ENCODE measurements around the gene HMG20B. TPM values are rescaled to one million over a fixed set of nuclear protein-coding genes. Genes with fewer than 3 reads are reported as not detected.

HMG20B gene
- polyA plus RNA-seq, 1 donor from 2014 or later = 22.6 TPM

DNA sequence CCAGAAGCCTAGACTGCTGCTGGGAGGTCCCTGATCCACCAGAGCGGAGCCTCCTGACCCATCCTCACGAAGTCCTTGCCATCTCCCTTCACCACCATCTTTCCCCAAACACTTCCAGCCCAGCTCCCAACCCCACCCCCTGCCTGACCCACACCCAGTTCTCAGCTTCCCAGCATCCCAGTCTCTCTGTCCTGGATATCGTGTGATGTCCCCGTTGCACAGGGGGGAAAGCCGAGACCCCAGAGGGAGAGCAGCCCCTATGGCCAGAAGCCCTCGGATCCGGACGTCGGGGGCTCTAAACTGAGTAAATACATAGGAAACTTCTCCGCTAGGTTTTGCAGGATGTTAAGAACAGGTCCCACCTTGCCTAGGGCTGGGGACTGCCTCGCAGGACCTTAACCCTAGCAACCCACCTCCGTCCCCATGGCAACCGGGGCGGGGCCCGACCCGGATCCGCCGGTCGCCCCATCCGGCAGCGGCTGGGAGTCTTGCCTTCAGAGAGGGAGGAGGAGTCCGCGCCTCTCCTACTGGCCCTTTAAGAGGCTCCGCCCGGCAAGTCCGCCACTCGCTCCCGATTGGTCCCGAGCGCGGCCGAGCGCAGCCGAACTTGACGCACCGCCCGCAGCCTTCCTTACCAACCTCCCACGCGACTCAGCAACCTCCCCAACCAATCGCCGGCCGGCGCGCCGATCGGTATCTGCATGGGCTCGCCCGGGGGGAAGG, 451 bp upstream of the HMG20B start:
- H3F3A ChIP-seq (ENCODE audit: insufficient read depth, low read length, poor library complexity, severe bottlenecking) = no peaks in the 10 kb centered on the region
- no peaks in the 10 kb centered on the region for H3K9me2 ChIP-seq (ENCODE audit: insufficient read depth, low read length)
- no peaks in the 10 kb centered on the region for H3K79me2 ChIP-seq (replicated peaks; ENCODE audit: insufficient read depth, low read length)
- no peak overlapping the region for H3K27ac ChIP-seq (ENCODE audit: low read length)
- no peaks in the 10 kb centered on the region for H3K27me3 ChIP-seq (ENCODE audit: insufficient read depth, low read depth, low read length)
- peak overlapping the region; percentile 10 for H3K4me2 ChIP-seq (ENCODE audit: low read length)
- no peaks in the 10 kb centered on the region for H3K9me3 ChIP-seq (ENCODE audit: low read length)
- H4K20me1 ChIP-seq (ENCODE audit: insufficient read depth) = no peaks in the 10 kb centered on the region
- H3K36me3 ChIP-seq (ENCODE audit: insufficient read depth, low read length) = no peaks in the 10 kb centered on the region
- peak overlapping the region; percentile 77 for H3K4me3 ChIP-seq (ENCODE audit: low read length)
- peak overlapping the region; percentile 41 for H2AFZ ChIP-seq (ENCODE audit: low read depth, low read length)
- TF ChIP-seq RAD21 (conservative IDR thresholded peaks at IDR 0.05) (no peak), TAF1 (IDR thresholded peaks at IDR 0.05; ENCODE audit: low read depth) (no peak), POLR2AphosphoS5 (IDR thresholded peaks at IDR 0.05) (no peak), EZH2 (IDR thresholded peaks at IDR 0.05; ENCODE audit: borderline replicate concordance, insufficient read depth, low read length, poor library complexity, severe bottlenecking) (no peak)
- TF ChIP-seq, protein P1, sequence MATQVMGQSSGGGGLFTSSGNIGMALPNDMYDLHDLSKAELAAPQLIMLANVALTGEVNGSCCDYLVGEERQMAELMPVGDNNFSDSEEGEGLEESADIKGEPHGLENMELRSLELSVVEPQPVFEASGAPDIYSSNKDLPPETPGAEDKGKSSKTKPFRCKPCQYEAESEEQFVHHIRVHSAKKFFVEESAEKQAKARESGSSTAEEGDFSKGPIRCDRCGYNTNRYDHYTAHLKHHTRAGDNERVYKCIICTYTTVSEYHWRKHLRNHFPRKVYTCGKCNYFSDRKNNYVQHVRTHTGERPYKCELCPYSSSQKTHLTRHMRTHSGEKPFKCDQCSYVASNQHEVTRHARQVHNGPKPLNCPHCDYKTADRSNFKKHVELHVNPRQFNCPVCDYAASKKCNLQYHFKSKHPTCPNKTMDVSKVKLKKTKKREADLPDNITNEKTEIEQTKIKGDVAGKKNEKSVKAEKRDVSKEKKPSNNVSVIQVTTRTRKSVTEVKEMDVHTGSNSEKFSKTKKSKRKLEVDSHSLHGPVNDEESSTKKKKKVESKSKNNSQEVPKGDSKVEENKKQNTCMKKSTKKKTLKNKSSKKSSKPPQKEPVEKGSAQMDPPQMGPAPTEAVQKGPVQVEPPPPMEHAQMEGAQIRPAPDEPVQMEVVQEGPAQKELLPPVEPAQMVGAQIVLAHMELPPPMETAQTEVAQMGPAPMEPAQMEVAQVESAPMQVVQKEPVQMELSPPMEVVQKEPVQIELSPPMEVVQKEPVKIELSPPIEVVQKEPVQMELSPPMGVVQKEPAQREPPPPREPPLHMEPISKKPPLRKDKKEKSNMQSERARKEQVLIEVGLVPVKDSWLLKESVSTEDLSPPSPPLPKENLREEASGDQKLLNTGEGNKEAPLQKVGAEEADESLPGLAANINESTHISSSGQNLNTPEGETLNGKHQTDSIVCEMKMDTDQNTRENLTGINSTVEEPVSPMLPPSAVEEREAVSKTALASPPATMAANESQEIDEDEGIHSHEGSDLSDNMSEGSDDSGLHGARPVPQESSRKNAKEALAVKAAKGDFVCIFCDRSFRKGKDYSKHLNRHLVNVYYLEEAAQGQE (IDR thresholded peaks at IDR 0.05; ENCODE audit: borderline replicate concordance) = no peak
- peak overlapping the region; percentile 45 for H3K9ac ChIP-seq (ENCODE audit: low read length)

- no peaks in the 10 kb centered on the region for H4K20me1 ChIP-seq (ENCODE audit: insufficient read depth)
- H3K79me2 ChIP-seq (replicated peaks; ENCODE audit: insufficient read depth, low read length) = no peaks in the 10 kb centered on the region
- no peaks in the 10 kb centered on the region for H3K9me3 ChIP-seq (ENCODE audit: low read length)
- H3K4me2 ChIP-seq (ENCODE audit: low read length) = no peak overlapping the region
- TF ChIP-seq RAD21 (conservative IDR thresholded peaks at IDR 0.05) = no peak
- TF ChIP-seq POLR2AphosphoS5 (IDR thresholded peaks at IDR 0.05) = no peak
- no peak for TF ChIP-seq EZH2 (IDR thresholded peaks at IDR 0.05; ENCODE audit: borderline replicate concordance, insufficient read depth, low read length, poor library complexity, severe bottlenecking)
- no peak for TF ChIP-seq SMC3 (conservative IDR thresholded peaks at IDR 0.05; ENCODE audit: poor library complexity)
- no peak for TF ChIP-seq CTCF (IDR thresholded peaks at IDR 0.05; ENCODE audit: poor library complexity, severe bottlenecking)
- TF ChIP-seq EP300 (conservative IDR thresholded peaks at IDR 0.05; ENCODE audit: poor library complexity, severe bottlenecking) = no peak
- peak; percentile 24 for TF ChIP-seq MXI1 (conservative IDR thresholded peaks at IDR 0.05; ENCODE audit: poor library complexity, severe bottlenecking)
- TF ChIP-seq TAF1 (IDR thresholded peaks at IDR 0.05; ENCODE audit: low read depth) = no peak
- H3K9me2 ChIP-seq (ENCODE audit: insufficient read depth, low read length) = no peaks in the 10 kb centered on the region
- no peaks in the 10 kb centered on the region for H3F3A ChIP-seq (ENCODE audit: insufficient read depth, low read length, poor library complexity, severe bottlenecking)
- H2AFZ ChIP-seq (ENCODE audit: low read depth, low read length) = peak overlapping the region; percentile 27
- peak overlapping the region; percentile 77 for H3K4me3 ChIP-seq (ENCODE audit: low read length)
- H3K9ac ChIP-seq (ENCODE audit: low read length) = peak overlapping the region; percentile 29
- no peaks in the 10 kb centered on the region for H3K36me3 ChIP-seq (ENCODE audit: insufficient read depth, low read length)
- no peaks in the 10 kb centered on the region for H3K27me3 ChIP-seq (ENCODE audit: insufficient read depth, low read depth, low read length)
- H3K27ac ChIP-seq (ENCODE audit: low read length) = no peak overlapping the region
Observed at GRCh38 chr19:3573162-3573857, 566 bp downstream of the HMG20B start.
